GOT3 (cell line): ENCODE measurements around the gene ARHGAP26.

ENCODE experiments used
- DNase-seq: peaks from one replicate; lab custom pipeline; 2025; ENCODE audit warnings: mixed read lengths; lab: John Stamatoyannopoulos, UW

ARHGAP26 gene

GRCh38 chr5:142783601-142784341 is 13.6 kb downstream of the ARHGAP26 start:
- DNase-seq: no peak

GRCh38 chr5:142784401-142784955 is 14.3 kb downstream of the ARHGAP26 start:
- DNase-seq: no peak

DNA sequence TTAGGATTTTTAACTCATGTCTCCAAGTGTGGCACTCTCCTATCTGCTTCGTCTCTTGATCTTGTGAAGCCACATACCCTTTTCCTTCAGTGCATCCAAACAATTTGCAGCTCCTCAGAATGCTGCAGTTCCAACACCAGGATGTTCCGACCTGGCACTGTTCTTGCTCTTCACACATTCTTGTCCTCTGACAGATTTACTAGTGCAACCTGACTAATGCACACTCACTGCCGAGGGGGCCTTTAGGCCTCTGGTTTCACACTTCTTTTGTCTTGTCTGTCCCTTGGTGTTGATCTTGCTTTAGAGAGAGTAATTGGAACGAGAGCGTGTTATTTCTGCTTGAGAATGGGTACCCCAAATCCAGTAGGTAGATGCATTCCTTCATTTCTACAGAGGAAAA is 15.0 kb downstream of the ARHGAP26 start:
- DNase-seq: no peak

DNA sequence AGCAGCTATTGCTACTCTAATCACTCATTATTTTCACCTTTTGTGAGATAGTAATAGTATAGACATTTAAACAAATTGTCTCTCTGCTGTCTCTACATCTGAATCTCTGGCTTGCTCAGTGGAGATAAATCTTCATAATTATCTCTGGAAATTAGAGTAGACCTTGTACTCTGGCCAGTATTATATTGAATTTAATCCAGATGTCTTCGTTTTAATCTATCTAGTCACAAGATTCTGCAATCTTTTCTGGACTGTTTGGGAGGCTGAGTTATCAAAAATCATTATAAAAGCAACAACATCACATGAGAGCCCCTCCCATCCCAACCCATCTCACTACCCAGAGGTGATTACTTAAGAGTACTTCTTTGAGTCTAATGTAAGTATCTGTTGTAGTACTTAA is 19.0 kb downstream of the ARHGAP26 start:
- no peak for DNase-seq

DNA sequence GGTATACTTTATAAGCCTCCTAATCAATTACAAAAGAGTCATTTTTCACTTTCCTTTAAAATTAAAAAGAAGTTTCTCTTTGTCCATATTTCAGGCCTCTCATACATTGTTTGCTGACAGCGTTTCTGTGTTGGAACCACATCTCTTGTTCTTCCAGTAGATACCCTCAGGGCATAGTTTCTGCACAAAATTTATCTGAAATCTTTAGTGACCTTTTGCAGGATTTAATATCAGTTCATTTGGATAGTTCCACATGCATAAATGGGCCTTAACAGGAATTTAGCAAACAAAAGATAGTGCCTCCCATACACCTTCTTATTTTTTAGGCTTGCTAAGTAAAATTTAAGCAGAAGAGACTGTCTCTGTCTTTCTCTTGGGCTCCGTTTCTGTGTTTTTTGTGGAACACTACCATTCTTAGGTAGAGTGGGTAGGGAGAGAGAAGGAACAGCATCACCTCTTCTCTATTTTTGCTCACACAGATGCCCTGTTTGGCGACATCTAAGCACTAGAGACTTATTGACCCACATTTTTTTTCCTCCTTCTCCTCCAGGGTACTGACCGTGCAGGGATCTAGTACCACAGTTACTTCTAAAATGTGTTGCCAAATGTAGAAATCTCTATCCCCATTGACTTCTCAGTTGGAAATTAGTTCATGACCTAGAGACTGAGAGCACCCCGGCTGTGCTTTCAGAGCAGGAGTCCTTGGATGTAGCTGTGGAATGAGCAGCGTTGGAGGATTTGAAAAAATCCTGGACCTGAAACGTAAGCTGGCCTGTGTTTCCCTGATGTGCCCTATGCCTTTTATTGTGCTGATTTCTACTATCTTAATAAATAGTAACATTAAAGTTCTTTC is 22.1 kb downstream of the ARHGAP26 start:
- DNase-seq: no peak

DNA sequence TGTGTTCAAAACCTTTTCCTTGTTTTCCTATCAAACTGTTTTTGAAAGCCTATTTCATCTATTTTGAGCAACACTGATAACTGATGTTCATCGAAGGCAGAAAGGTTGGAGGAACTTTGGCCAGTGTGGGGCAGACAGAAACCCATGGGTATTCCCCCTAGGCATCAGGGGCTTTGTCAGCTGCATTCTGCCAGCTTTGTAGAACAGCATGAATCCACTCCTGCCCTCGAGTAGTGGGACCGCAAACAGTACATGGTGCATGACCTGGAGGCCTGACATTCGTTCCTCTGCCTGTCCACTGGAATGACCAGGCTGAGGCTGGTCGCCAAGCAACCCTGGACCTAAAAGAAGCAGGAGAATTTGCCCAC is 22.7 kb downstream of the ARHGAP26 start:
- no peak for DNase-seq

GRCh38 chr5:142794537-142794936 is 24.4 kb downstream of the ARHGAP26 start:
- no peak for DNase-seq

- DNase-seq: no peak
Observed at GRCh38 chr5:142795251-142795650, 25.1 kb downstream of the ARHGAP26 start.

DNA sequence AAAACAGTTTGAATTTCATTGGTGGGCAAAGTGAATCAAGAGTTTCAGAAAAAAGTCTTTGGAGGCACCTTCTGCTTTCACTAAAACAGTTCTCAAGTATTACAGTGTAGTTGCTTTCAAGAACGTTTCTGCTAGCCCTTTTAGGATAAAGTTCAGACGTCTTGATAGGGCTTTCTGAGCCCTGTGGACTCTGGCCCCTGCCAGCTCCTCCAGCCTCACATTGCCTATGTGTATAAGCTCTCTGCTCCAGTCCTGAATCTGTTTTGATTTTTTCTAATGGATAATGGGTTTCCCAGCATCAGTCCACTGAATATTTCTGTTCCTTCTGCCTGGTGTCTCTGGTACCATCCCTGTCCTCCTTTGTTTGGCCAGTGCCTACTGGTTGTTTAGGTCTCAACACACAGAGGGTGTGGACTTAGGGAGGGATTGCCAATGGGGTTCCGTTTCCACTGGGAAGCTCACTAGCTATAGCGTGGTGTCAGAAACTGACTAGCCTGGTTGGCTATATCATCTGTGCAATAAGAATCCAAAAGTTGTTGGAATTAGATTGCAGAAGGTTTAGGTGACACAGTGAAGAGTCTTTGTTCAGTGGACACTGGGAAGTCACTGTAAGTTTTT is 26.4 kb downstream of the ARHGAP26 start:
- no peak for DNase-seq

DNA sequence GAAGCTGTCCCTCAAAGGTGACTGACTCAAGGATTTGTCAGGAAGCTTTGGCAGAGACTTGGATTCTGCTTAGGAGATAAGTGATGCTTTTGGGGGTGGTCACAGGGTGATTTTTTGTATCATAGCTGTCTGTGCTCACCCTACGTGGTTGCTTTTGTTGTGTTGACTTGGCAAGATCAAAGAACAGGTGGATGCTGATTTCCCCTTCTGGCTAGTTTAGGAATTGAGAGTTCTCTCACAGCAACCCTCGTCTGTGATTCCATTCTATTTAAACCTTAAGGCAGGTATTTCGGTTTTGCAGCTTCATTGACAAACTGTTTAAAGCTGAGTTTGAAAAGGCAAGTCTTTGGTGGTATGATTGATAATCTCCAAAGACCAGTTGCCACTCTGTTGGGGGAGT is 27.2 kb downstream of the ARHGAP26 start:
- DNase-seq: no peak

GRCh38 chr5:142798099-142798770 is 28.1 kb downstream of the ARHGAP26 start:
- no peak for DNase-seq

DNA sequence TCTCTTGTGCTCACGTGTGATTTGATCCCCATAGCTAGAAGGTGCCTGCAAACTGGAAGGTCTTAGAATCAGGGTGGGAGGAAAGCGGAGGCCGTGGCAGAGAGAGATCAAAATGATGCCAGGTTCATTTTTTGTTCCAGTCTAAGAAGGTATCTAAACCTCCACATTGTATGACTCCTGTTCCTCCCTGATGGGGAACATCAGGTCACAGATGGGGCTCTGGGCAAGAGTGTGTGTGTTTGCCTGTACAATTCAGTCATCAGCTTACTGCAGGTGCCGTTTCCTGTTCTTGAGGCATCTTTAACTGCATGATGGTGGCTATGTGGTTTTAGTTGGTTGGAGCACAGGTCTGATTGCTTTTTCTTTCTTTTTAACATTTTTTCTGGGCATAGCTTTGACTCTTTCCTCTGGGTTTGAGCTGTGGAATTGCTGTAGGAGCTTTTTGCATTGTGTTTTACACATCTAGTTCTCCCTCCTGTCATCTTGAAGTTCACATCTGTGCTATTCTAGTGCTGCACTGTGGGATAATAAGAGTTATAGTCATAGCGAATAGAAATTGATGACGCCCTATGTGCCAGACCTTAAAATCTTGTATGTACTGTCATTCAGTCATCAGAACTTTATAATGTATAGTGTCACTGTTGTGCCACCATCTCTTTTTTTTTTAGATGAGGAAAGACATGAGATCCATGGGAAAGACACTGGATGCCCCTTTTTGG is 30.8 kb downstream of the ARHGAP26 start:
- no peak for DNase-seq

GRCh38 chr5:142801495-142801871 is 31.3 kb downstream of the ARHGAP26 start:
- no peak for DNase-seq

- DNase-seq: no peak
Observed at GRCh38 chr5:142803428-142804125, 33.4 kb downstream of the ARHGAP26 start.

DNA sequence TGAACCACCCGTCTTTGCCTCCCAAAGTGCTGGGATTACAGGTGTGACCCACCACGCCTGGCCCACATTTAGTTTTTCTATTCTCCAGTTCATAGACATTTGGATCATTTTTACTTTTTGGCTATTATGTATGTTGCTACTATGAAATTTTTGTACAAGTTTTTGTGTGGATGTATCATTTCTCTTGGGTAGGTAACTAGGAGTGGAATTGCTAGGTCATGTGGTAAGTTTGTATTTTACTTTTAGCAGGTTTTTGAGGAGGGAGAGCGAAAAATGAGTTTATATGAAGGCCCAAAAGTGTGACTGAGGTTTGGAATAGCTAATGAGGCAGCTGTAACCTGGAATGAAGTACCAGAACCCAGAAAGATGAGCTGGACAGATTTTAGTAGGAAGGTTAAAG is 35.2 kb downstream of the ARHGAP26 start:
- DNase-seq: no peak

- no peak for DNase-seq
Observed at GRCh38 chr5:142806841-142807267, 36.7 kb downstream of the ARHGAP26 start.

DNA sequence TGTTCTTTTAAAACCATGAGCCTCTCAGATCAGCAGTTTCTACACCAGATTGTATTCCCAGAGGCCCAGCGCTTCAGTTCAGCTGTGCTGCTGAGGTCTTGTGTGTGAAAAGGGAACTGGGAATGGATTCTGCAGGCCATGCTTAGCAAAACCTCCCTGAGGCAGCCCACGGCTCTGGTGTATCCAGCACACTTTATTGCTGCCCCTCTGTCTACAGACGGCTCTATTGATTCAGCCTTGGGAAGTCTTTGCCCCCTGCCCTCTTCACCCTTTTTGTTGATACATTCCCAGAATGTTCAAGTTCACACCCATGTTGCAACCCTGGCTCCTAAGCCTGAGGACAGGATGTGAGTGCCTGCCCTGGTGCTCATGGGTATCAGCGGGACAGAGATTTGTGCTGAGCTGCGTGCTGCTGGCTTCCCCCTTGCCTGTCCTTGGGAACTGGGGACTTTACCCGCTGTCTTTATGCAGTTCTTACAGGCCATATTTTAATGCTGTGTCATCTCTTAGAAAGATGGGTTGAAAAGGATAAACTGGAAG is 37.3 kb downstream of the ARHGAP26 start:
- no peak for DNase-seq

DNA sequence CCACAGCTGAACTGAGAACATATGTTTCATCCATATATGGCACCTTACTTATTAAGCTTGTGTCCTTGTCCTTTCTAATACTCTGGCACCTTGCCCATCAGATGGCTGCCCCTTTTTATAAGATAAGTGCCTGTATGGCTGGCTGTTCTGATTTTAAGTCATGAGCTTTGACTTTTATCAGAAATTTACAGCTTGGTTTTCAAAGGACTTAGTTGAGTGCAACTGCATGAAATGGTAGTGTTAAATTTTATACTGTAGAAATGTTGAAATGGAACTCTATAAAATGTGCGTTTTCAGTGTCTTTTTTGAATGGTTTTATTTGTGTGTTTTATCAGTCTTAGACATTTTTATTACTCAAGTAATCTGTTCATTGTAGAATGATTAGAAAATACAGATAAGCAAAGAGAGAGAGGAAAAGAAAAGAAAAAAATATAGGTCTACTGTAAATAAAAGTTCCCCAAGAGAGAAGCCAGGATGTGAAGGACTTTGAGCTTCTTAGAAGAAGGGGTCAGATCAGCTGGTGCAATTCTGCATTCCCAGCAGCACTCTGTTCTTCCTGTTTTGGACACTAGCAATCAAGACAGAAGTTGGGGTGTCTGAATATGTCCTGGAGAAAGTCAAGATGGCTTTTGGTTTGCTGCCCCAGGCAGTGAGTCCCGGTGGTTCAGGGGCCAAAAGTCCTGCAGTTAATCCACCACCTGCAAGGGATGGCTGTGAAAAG is 38.9 kb downstream of the ARHGAP26 start:
- DNase-seq: no peak

DNA sequence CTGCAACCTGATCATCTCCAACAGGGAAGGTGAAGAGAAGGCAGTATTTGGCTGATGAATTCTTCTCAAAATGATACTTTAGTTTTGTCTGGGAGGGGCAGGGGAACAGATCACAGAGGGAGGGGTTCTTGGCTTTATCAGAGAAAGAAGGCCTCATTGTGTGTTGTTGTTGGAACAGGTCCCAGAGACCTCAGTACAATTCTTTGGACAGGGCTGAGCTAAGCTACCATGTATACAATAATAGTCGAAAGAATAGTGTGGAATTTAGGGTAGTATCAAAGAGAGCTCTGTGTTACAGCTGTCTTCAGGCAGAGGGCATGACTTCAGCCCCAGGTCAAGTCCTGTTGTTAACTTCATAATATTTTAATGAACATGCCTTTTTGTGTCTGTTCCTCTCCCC is 39.9 kb downstream of the ARHGAP26 start:
- no peak for DNase-seq

- DNase-seq: no peak
Observed at GRCh38 chr5:142810743-142811290, 40.6 kb downstream of the ARHGAP26 start.
